H9 (cell line): ENCODE data around the gene PLCXD1. TPM values are rescaled to one million over a fixed set of nuclear protein-coding genes. Genes with fewer than 3 reads are reported as not detected.

Source experiments
- DNase-seq: peaks from one replicate; pipeline ENCODE4 v3.0.0-alpha.2; 2017
- H2AFZ ChIP-seq: one replicate; pipeline ENCODE4 v1.6.1; 2013; ENCODE audit warnings: mild to moderate bottlenecking, low read length, control low read depth, moderate library complexity
- H2AK5ac ChIP-seq: 2 replicates; pipeline ENCODE4 v1.6.1; 2013; ENCODE audit warnings: low read length, control low read depth, mixed read lengths; ENCODE audit not compliant: insufficient read length
- H2BK120ac ChIP-seq: one replicate; pipeline ENCODE4 v1.6.1; 2013; ENCODE audit warnings: low read depth, mild to moderate bottlenecking, low read length, control low read depth, inconsistent platforms; ENCODE audit not compliant: poor library complexity, severe bottlenecking
- H2BK12ac ChIP-seq: 2 replicates; pipeline ENCODE4 v1.6.1; 2013; ENCODE audit warnings: low read length, control low read depth, mixed read lengths, low read depth; ENCODE audit not compliant: insufficient read length
- H2BK15ac ChIP-seq: 2 replicates; pipeline ENCODE4 v1.6.1; 2013; ENCODE audit warnings: low read depth, low read length, control low read depth
- H2BK20ac ChIP-seq: one replicate; pipeline ENCODE4 v1.6.1; 2013; ENCODE audit warnings: low read depth, mild to moderate bottlenecking, low read length, control low read depth, inconsistent platforms; ENCODE audit not compliant: poor library complexity, severe bottlenecking
- H2BK5ac ChIP-seq: 2 replicates; pipeline ENCODE4 v1.6.1; 2013; ENCODE audit warnings: low read length, control low read depth, mixed read lengths; ENCODE audit not compliant: insufficient read length
- H3K14ac ChIP-seq: 2 replicates; pipeline ENCODE4 v1.6.1; 2013; ENCODE audit warnings: low read length, control low read depth; ENCODE audit not compliant: insufficient read depth
- H3K18ac ChIP-seq: 2 replicates; pipeline ENCODE4 v1.6.1; 2013; ENCODE audit warnings: low read depth, mild to moderate bottlenecking, mixed read lengths, low read length, control low read depth; ENCODE audit not compliant: insufficient read length
- H3K23ac ChIP-seq: 2 replicates; pipeline ENCODE4 v1.6.1; 2013; ENCODE audit warnings: low read length, control low read depth, mixed read lengths, low read depth; ENCODE audit not compliant: insufficient read length
- H3K23me2 ChIP-seq: 2 replicates; pipeline ENCODE4 v1.6.1; 2013; ENCODE audit warnings: low read depth, mild to moderate bottlenecking, mixed read lengths, low read length, control low read depth; ENCODE audit not compliant: insufficient read length, poor library complexity, severe bottlenecking
- H3K27ac ChIP-seq: 2 replicates; pipeline ENCODE4 v1.5.1; 2013; ENCODE audit warnings: low read length, control low read depth, mixed read lengths, low read depth; ENCODE audit not compliant: insufficient read length
- H3K27me3 ChIP-seq: 2 replicates; pipeline ENCODE4 v1.6.1; 2013; ENCODE audit warnings: low read length, control low read depth, inconsistent platforms; ENCODE audit not compliant: insufficient read depth
- H3K4ac ChIP-seq: 2 replicates; pipeline ENCODE4 v1.6.1; 2013; ENCODE audit warnings: low read depth, mild to moderate bottlenecking, control low read depth, inconsistent platforms, low read length, moderate library complexity
- H3K4me1 ChIP-seq: 2 replicates; pipeline ENCODE4 v1.6.1; 2013; ENCODE audit warnings: low read length, control low read depth, inconsistent platforms; ENCODE audit not compliant: insufficient read depth
- H3K4me2 ChIP-seq: 2 replicates; pipeline ENCODE4 v1.6.1; 2013; ENCODE audit warnings: low read length, control low read depth, mixed read lengths; ENCODE audit not compliant: insufficient read length, insufficient read depth
- H3K56ac ChIP-seq: 2 replicates; pipeline ENCODE4 v1.6.1; 2013; ENCODE audit warnings: low read depth, mild to moderate bottlenecking, mixed read lengths, low read length, control low read depth; ENCODE audit not compliant: insufficient read length
- H3K79me1 ChIP-seq: 2 replicates; pipeline ENCODE4 v1.6.1; 2013; ENCODE audit warnings: low read depth, mild to moderate bottlenecking, moderate library complexity, low read length, control low read depth, inconsistent platforms; ENCODE audit not compliant: insufficient read depth, poor library complexity, severe bottlenecking
- H3K79me2 ChIP-seq: 2 replicates; pipeline ENCODE4 v1.6.1; 2013; ENCODE audit warnings: low read length, control low read depth, inconsistent platforms; ENCODE audit not compliant: insufficient read depth
- H3K9ac ChIP-seq: 2 replicates; pipeline ENCODE4 v1.6.1; 2013; ENCODE audit warnings: low read length, control low read depth, mixed read lengths; ENCODE audit not compliant: insufficient read length; ENCODE audit errors: extremely low read depth
- H3K9me3 ChIP-seq: one replicate; pipeline ENCODE4 v1.6.1; 2013; ENCODE audit warnings: low read depth, low read length, inconsistent platforms; ENCODE audit not compliant: control insufficient read depth
- H3T11ph ChIP-seq: one replicate; pipeline ENCODE4 v1.6.1; 2013; ENCODE audit warnings: mild to moderate bottlenecking, low read length, control low read depth, inconsistent platforms
- H4K20me1 ChIP-seq: one replicate; pipeline ENCODE4 v1.6.1; 2013; ENCODE audit not compliant: control insufficient read depth, insufficient read length, insufficient read depth
- H4K5ac ChIP-seq: 2 replicates; pipeline ENCODE4 v1.6.1; 2013; ENCODE audit warnings: low read depth, mild to moderate bottlenecking, mixed read lengths, low read length, control low read depth; ENCODE audit not compliant: insufficient read length
- H4K8ac ChIP-seq: replicated peaks from 2 replicates; pipeline ENCODE4 v1.6.1; 2013; ENCODE audit warnings: low read length, control low read depth, mixed read lengths, low read depth; ENCODE audit not compliant: insufficient read length
- H4K91ac ChIP-seq: 2 replicates; pipeline ENCODE4 v1.6.1; 2013; ENCODE audit warnings: low read depth, mild to moderate bottlenecking, moderate library complexity, mixed read lengths, low read length, control low read depth; ENCODE audit not compliant: insufficient read length
- H3K27ac Mint-ChIP-seq, 3 experiments: 2 replicates in 2 of 3; 3 replicates in 1 of 3; pipeline ENCODE4 v1.8.0; 2020 to 2021; ENCODE audit warnings: mixed read lengths in 3 of 3, mild to moderate bottlenecking in 1 of 3, moderate library complexity in 1 of 3
- H3K27me3 Mint-ChIP-seq: 2 replicates; pipeline ENCODE4 v1.8.0; 2021; ENCODE audit warnings: low read depth, mild to moderate bottlenecking, moderate library complexity, mixed read lengths
- H3K36me3 Mint-ChIP-seq, 3 experiments: 2 replicates in 2 of 3; 3 replicates in 1 of 3; pipeline ENCODE4 v1.8.0; 2020 to 2021; ENCODE audit warnings: low read depth in 3 of 3, mixed read lengths in 3 of 3; ENCODE audit not compliant: insufficient read depth in 1 of 3
- H3K4me1 Mint-ChIP-seq, 2 experiments: 2 replicates each; pipeline ENCODE4 v1.8.0; 2020; ENCODE audit warnings: mixed read lengths in 2 of 2
- H3K4me3 Mint-ChIP-seq, 2 experiments: 2 replicates in 1 of 2; 3 replicates in 1 of 2; pipeline ENCODE4 v1.8.0; 2020 to 2021; ENCODE audit warnings: mild to moderate bottlenecking in 2 of 2, mixed read lengths in 2 of 2, moderate library complexity in 1 of 2
- H3K9me3 Mint-ChIP-seq, 2 experiments: 2 replicates in 1 of 2; 3 replicates in 1 of 2; pipeline ENCODE4 v1.8.0; 2020; ENCODE audit warnings: mild to moderate bottlenecking in 2 of 2, mixed read lengths in 2 of 2, moderate library complexity in 1 of 2
- WGBS: extraction: QIAGEN DNeasy Blood & Tissue Kit; methylation state at CpG from one replicate; pipeline ENCODE4 v1.1.7; 2013; ENCODE audit warnings: missing lambda C conversion rate, low lambda C conversion rate, mixed read lengths; ENCODE audit not compliant: insufficient read length; ENCODE audit errors: extremely low coverage; 5-methylcytosine and 5-hydroxymethylcytosine counted together
- total RNA-seq: library from RNA; stranded (reverse); gene quantifications from 2 replicates; pipeline ENCODE4 v1.2.1, GENCODE V29; 2021
- TF ChIP-seq, protein P1 (sequence below): fragments of 200-600 bp; sonication (generic); conservative IDR thresholded peaks from 3 replicates; pipeline ENCODE4 v1.8.0; 2021; ENCODE audit warnings: antibody characterized with exemption, mild to moderate bottlenecking

PLCXD1 gene
- total RNA-seq, 1 experiment from 2014 or later: 96.5 TPM

DNA sequence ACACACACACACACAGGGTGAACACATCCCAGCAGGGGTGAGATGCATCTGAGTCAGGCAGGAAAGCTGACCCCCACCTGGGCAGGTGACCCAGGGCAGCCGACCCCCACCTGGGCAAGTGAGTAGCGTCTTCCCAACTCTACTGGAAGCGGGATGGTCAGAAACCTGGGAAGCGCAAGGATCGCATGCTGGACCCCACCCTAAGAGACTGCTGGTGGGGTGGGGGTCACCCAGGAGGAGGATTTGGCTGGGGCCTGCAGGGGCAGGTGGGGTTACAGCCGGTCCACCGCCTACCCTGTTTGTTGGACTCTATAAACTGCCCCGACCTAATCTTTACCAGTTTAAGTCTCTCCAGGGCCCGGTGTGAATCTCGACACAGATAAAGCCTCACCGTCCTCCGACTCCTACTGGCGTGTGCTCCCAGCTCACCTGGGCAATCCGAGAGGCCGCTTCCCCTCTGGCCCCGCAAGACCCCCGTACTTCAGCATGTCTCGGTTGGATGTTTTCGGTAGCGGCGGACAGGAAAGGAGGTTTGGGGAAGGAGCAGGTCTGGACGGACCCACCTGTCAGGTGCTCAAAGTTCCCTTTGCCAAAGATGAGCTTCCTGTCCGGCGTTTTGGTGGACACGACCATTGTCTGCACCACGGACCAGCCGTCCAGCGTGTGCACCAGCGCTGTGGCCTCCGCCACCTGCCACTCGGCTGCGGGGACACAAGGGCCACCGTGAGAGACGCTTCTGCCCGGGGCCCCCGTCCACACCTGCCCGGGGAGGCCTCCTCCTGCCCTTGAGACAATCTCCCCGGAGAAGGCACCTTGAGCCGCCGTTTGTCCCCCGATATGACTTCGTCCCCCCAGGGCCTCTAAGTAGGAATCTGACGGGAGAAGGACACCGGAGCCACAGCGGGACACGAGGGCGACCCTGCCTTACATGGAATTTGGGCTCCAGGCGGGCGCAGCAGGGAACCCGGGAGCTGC is 35.5 kb downstream of the PLCXD1 start:
- Mint-ChIP-seq H3K27me3 (peaks cover 2% of the 10 kb centered on the region; the same call in 1 of the 2 replicates), H3K9me3 (no peaks in the 10 kb centered on the region), H3K4me3 (peak overlapping the region; percentile 14 to 65; a peak in 4 of 5 replicates), H3K4me1 (peaks cover 4 to 9% of the 10 kb centered on the region in 2 experiments; a peak in 2 of 4 replicates), H3K36me3 (peaks cover 13 to 26% (median 23%) of the 10 kb centered on the region in 3 experiments), H3K27ac (peak overlapping the region in 2 of 3 experiments; percentile 32 to 77; a peak in 3 of 7 replicates)
- no peaks in the 10 kb centered on the region for H4K20me1 ChIP-seq
- no peak for DNase-seq
- H3K9me3 ChIP-seq: no peaks in the 10 kb centered on the region
- H2BK5ac ChIP-seq: no peak overlapping the region
- no peaks in the 10 kb centered on the region for H3K27me3 ChIP-seq
- H2AFZ ChIP-seq: no peak overlapping the region
- H3K9ac ChIP-seq: no peak overlapping the region
- no peak overlapping the region for H2BK20ac ChIP-seq
- H2BK120ac ChIP-seq: no peak overlapping the region
- no peak overlapping the region for H2BK15ac ChIP-seq
- no peak overlapping the region for H3K4me2 ChIP-seq
- WGBS: no CpG with 5 or more reads among the region's 50 CpGs
- no peak overlapping the region for H4K91ac ChIP-seq
- no peak overlapping the region for H3K23ac ChIP-seq
- no peaks in the 10 kb centered on the region for H3K79me2 ChIP-seq
- no peak overlapping the region for H2AK5ac ChIP-seq
- H3K18ac ChIP-seq: no peak overlapping the region
- H2BK12ac ChIP-seq: no peak overlapping the region
- H3T11ph ChIP-seq: no peak overlapping the region
- no peak overlapping the region for H3K14ac ChIP-seq
- no peak overlapping the region for H3K27ac ChIP-seq
- H3K4me1 ChIP-seq: no peaks in the 10 kb centered on the region
- no peak overlapping the region for H3K4ac ChIP-seq
- no peak overlapping the region for H4K5ac ChIP-seq
- H4K8ac ChIP-seq: no peak overlapping the region
- H3K23me2 ChIP-seq: peaks cover 11% of the 10 kb centered on the region
- no peak overlapping the region for H3K56ac ChIP-seq
- peaks cover 4% of the 10 kb centered on the region for H3K79me1 ChIP-seq
- TF ChIP-seq, protein P1, sequence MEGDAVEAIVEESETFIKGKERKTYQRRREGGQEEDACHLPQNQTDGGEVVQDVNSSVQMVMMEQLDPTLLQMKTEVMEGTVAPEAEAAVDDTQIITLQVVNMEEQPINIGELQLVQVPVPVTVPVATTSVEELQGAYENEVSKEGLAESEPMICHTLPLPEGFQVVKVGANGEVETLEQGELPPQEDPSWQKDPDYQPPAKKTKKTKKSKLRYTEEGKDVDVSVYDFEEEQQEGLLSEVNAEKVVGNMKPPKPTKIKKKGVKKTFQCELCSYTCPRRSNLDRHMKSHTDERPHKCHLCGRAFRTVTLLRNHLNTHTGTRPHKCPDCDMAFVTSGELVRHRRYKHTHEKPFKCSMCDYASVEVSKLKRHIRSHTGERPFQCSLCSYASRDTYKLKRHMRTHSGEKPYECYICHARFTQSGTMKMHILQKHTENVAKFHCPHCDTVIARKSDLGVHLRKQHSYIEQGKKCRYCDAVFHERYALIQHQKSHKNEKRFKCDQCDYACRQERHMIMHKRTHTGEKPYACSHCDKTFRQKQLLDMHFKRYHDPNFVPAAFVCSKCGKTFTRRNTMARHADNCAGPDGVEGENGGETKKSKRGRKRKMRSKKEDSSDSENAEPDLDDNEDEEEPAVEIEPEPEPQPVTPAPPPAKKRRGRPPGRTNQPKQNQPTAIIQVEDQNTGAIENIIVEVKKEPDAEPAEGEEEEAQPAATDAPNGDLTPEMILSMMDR: no peak
